ENCODE measurements around the gene GP9.

- TF ChIP-seq CTCF (IDR thresholded peaks at IDR 0.05) = no peak
- TF ChIP-seq POLR2A (IDR thresholded peaks at IDR 0.05) = no peak
These were observed 22.3 kb upstream of the GP9 start for GRCh38 chr3:129038121-129038855.

All from heart left ventricle (tissue), 13 donors.